CD4-positive, alpha-beta T cell treated with Interleukin-4 for 1 hour (primary cell): ENCODE data around the gene KCNB1.

ENCODE experiments used
- DNase-seq, 2 donors: peaks; one replicate each; pipeline ENCODE4 v3.0.0-alpha.2; 2020 to 2022

The KCNB1 gene

DNA sequence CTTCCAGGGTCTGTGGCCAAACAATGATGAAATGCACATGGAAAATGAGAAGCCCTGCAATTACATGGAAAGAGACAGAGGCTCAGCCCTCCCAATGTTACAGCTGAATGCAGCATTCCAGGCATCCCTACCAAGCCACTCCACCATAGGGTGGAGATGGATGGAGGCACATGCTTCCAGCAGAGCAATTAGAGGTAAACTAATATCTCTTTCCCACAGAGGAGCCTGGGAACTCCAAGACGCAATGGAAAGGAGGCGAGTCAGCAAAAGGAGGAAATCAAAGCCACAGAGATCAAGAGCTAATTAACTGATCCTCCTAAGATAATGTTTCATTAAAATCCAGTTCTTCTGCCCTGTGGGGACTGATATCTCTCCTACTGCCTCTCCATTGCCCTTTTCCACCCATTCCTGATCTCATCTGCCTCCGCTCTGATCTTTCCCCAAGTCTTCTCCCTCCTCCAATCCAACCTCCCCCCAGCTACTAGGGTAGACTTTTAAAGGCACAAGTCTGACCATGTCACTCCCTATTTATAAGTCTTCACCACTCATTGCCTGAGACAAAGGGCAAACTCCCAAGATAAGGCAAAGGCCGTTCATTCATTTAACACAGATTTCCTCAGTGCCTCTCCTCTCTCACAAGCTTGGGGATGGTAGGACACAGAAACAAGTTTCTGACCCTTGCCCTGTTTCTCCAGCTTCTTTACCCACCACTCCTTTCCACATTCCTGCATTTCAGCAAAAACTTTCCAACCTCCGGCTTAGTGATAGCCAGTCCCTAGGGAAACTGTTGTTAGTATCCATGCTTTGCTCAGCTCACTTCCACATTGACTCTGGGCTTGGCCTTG, 14.3 kb upstream of the KCNB1 start:
- no peak for DNase-seq

DNA sequence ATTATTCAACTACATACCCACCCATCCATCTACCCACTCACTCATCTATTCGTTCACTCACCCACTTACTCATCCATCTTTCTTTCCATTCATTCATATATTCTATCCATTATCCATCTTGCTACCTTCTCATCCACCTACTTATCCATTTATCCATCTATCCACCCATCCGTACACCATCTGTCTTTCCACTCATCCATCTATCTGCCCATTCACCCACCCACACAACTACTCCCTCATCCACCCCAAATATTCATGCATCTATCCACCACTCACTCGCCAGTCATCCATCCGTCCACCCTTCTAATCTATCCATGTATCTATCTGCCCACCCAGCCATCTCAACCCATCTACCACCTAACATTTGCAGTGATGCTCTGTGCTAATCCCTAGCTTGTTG, 13.6 kb upstream of the KCNB1 start:
- DNase-seq = no peak

DNA sequence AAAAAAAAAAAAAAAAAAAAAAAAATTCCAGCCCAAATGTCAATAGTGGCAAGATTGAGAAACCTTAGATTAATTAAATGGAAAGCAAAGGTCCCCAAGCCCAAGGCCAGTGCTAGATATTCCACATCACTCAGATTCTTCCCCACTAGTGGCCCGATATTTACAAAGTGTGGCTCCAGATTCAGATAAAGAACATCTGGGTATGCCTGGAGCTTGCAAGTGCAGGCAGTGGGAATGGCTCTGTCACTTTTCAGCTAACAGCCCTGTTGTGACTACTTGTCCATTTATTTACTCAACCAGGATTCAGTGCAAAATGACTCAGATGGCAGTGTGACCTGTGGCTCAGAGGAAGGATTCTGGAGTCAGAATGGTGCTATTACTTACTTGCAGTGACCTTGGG, 8.2 kb upstream of the KCNB1 start:
- no peak for DNase-seq

DNA sequence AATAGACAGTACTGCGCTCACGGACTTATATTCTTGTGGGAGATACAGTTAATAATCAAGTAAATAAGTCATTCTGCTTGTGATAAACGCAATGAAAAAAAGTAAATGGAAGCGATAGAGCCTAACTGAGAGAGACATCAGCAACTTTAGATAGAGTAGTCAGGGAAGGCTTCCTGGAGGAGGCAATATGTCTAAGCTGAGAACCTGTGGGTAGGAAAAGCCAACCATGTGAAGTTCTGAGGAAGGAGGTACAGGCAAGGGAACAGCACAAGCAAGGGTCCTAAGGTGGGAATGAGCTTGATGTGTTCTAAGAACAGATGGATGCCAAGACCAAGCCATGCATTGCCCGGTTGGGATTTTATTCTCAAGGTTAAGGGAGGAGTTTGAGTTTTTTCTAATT, 7.2 kb upstream of the KCNB1 start:
- DNase-seq = no peak

DNA sequence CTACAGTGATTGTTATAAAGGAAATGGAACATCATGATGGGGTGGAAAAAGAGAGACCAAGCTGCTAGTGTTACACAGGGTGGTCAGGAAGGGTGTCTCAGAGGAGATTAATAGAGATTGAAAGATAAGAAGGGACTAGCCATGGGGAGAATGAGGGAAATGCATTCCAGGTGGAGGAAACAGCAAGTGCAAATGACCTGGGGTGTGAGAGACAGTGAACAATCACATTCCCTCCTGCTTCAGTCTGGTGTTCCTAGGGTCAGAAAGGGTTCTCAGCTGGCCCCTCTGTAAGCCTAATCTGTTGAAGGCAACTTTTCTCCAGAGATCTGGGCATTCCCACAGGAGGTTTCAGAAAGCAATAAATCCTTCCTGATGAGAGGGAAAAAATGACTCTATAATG, 3.6 kb upstream of the KCNB1 start:
- DNase-seq = no peak

DNA sequence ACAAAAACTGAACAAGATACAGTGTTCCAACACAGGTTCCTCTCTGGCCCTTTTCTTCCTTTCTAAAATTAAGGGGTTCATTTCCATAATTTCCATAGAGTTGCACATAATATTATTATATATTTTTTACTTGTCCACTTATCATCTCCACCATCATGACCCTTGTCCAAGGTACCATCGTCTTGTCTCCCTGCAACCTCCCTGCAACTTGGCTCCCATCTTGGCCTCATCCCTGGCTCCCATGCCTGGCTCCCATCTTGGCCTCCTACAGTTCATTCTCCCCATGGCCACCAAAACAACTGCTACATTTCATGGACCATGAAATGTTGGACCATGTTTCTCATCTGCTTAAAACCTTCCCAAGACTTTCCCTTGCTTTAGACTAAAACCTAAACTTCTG, 3.1 kb upstream of the KCNB1 start:
- no peak for DNase-seq

DNA sequence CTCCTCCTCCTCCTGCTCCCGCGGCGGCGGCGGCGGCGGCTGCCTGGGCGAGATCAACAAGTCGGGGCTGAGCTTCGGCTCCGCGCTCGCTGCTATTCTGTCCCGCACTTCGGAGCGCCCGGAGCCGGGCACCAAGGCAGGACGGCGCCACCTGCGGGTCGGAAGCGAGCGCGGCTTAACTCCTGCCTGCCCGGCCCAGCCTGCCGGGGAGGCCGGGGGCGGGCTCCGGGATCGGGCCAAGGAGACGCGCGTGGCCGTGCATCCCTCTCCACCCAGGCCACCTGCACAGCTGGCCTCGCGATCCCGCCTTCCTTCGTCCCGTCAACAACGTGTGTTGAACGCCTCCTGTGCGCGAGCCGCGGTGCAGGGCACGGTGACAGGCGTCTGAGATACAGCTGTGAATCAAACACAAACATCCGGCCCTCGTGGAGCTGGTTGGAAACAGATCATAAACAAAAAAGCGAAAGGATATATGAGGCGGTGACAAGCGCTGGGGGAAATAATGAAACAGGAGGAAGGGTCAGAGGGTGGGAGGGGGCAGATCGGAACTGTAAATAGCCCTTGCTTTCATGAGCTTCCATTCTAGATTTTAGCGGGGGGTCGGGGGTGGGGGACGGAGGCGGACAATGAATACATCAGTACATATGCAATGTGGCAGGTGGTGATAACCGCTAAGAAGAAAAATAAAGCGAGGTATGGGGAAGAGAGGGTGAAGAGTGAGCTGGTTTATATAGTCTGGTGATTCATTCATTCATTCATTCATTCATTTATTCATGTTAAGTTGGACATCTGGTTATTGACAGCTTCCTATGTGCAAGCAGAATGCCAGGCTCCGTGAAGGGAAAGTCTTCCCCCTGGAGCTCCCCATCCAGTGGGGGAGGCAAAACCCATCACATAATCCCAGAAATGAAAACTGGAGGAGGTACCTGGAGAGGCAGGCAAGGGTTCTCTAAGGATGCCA, 2.0 kb upstream of the KCNB1 start:
- peak; percentile 32 to 44 for DNase-seq

DNA sequence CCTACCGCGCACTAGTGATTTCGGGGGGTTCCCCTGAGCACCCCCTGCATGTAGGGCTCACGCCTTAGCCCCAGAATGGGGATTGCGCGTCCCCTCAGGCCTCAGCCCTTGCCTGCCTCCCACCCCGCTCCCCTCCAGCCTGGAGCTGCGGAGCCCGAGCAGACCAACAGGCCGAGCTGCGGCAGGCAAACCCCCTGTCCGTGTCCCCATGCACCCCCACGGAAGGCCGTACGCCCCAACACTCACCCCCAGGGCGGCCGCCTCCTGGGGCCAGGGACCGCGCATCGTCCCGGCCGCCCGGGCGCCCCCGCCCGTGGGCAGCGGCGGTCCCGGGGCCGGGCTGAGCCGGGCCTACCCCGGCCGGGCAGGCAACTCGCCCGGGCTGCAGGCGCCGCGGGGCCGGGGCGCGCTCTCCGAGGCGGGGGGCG, 1.2 kb upstream of the KCNB1 start:
- DNase-seq = no peak

DNA sequence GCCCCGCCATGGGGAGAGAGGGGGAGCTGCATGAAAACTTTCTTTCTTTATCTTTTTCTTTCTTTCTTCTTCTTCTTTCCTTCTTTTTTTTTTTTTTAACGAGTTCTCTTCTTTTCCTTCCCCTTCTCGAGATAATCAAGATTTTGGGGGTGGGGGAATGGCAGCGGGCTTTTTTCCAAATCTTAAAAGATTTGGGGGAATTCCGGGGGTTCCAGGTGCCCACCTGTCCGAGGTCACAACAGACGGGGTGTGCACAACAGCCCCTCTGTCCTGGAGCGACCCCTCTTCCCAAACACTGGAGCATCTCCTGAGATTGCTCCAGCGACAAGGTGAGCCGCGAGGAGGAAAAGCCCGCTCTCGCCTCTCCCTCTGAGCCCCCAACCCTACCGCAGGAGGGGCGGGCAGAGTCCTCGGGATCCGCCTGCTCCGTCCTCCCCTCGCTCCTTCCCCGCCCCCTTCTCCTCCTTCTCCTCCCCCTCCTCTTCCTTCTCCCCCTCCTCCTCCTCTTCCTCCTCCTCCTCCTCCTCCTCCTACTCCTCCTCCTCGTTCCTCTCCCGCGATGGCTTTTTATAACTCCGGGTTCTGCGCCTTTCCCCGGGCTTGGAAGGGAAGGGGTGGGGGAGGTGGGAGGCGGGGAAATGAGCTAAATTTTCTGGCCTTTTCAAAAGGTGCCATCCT, 689 bp upstream of the KCNB1 start:
- no peak for DNase-seq

DNA sequence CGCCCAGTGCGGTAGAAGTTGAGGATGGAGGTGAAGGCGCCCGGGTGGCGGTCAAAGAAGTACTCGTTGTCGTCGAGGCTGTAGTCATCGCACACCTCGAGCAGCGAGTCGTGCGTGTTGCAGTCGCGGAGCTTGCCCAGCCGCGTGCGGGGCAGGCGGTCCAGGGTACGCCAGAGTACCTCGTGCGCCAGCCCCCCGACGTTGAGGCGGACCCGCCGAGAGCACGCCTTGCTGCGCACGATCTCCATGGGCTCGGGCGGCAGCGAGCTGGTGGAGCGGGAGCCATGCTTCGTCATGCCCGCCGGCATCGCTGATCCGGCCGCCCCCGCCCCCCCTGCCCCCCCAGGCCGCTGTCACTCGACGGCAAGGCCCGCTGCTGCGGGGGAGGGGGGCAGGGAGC, 295 bp downstream of the KCNB1 start:
- no peak for DNase-seq

DNA sequence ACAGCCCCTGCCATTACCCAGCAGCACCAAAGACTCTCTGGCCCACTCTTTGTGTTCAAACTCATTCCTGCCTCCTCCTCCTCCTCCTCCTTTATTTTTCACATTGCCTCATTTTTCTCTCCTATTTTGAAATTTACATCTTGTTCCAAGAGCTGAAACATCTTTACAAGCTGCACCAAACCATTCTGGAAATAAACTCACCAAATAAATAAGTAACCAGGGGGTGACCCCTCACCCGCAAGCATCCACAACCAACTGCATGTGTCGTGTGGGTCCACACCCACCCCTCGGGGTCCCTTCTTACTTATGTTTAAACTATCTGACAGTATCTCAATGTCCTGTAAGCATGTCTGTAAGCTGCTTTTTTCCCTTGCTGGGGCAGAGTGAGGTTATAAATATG, 1.4 kb downstream of the KCNB1 start:
- no peak for DNase-seq

DNA sequence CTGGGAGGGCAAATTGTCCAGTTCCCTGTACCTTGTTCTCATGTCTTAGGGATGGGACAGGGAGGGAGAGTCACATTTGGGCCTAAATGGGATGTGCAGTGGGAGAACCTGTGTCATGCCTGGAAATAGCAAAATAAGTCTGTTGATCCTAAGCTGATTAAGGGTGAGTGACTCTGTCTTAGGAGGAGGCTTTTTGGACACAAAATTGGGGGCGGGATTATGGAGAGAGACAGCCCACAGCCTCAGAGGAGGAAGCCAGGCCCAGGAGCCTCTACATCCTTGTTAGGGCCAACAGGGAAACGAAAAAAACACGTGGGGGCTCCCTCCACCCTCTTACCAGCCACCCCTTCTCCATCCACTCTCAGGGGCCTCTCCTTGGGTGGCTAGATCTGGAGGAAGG, 2.2 kb downstream of the KCNB1 start:
- no peak for DNase-seq

DNA sequence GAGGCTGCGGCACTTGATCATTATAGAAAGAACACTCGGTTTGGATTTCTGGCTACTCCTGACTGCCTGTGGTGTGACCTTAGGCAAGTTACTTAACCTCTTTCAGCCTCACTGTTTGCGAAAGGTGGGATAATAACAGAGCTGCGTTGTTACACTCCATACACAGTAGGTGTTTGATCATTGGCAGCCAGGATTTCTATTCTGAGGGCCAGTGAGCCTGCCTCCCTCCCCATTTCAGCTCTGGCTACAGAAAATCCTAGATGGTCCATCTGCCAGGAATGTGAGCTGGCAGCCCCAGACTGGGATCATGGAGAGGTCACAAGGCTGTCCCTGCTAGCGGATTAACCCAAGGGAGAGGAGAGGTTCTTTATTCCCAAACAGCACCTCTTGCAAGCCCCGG, 2.7 kb downstream of the KCNB1 start:
- DNase-seq = no peak

DNA sequence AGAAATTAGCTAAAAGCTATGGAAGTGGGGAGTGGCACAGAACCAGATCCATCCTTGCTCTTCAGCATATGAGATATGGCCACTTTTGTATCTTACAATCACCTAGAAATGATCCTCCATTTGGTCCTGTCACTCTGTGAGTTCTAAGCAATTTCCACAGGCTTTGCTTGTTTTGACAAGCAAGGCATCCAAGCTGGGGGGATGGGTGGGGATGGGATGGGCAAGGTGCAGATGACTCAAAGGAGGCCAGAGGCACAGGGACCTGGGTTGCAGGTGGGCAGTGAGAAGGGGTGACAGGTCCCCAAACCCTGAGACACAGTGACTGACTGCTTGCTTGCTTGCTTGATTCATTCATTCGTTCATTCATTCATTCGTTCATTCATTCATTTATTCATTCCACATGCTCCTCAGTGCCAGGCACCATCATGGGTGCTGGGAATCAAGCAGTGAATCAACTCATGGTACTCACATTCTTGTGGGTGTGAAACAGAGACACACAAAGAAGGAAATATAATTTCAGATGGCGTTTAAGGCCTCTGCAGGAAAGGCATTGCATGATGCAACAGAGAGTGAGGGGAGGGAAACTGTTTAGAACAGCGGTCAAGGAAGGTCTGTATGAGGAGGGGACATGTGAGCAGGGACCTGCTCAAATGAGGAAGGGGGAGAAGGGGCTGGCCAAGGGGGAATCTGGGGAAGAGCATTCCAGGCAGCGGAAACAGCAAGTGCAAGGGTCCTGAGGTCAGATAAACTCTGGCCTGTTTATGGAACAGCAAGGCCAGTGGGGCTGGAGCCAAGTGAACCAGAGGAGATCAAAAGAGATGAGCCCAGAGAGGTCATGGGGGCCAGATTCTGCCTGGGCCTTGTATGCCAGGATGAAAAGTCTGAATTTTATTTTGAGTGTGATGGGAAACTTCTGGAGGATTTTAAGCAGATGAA, 3.4 kb downstream of the KCNB1 start:
- DNase-seq = no peak

DNA sequence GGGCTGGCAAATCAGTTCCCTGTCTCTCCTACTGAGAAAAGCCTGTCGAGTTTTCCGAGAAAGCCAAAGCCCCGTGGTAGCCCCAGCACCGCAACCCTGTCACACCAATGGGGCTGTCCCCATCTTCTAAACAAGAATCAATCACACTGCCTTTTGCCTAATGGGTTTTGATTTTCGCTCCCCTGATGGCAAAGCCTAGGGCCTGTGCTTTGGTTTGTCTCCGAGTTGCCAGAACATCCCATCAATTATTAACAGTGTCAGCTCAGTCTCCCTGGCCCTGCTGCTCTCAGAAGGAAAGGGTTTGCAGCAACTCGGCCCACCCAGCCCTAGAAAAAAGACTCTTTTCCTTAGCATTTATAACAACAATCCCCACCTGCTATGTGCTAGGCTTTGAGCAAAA, 4.2 kb downstream of the KCNB1 start:
- DNase-seq = no peak

DNA sequence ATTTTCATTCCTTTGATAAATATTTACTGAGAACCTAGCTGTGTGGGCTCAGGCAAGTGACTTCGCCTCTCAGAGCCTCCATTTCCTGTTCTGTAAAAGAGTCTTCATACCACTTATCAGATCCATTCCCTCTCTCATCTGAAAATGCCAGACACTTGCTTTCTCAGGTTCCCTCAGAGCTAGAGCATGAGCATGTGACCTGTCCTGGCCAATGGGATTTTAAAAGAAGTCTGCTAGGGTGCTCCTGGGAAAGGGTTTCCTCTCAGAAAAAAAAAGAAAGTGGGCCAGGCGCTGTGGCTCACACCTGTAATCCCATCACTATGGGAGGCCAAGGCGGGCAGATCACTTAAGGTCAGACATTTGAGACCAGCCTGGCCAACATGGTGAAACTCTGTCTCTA, 5.3 kb downstream of the KCNB1 start:
- no peak for DNase-seq

DNA sequence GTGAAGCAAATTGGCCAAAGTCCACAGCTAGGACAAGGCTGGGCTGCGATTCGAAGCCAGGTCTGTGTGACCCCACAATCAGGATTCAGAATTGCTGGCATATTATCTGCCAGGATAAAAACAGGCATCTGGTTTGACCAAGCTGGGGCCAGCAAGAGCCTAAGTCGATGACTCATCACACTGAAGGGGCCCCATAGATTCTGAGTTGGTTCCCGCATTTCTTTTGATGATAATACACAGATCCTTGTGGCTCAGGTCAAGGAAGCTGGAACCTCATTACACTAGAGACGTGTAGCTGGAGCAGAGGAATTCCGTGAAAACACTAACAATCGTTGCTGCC, 6.5 kb downstream of the KCNB1 start:
- no peak for DNase-seq

DNA sequence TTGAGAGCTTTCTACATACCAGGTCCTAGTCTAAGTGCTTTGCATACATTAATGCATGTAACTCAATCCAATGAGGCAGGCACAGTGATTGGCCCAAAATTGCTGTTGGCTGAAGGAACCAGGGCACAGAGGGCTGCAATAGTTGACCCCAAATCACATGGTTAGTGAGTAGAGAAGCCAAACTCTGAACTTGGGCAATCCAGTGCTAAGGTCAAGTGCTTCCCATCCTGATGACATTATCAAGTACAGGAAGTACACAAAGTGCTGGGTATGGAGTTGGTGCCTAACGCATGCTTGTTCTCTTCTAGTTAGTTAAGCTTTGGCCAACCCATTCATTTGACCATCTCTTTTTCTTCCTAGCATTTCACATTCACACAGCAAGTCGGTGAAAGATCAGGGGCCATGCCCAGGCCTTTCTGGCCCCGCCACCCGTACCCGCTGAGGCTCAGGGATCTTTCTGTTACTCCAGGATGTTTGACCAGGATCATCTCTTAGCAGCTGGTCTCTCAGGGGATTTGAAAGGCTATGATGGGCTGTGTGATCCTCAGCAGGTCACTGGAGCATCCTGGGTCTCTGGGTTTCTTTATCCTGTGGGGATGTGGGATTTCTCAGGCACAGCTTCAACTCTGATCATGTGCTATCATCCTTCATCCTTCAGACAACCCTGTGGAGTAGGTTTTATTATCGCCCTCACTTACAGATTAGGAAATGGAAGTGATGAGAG, 7.0 kb downstream of the KCNB1 start:
- DNase-seq = no peak

DNA sequence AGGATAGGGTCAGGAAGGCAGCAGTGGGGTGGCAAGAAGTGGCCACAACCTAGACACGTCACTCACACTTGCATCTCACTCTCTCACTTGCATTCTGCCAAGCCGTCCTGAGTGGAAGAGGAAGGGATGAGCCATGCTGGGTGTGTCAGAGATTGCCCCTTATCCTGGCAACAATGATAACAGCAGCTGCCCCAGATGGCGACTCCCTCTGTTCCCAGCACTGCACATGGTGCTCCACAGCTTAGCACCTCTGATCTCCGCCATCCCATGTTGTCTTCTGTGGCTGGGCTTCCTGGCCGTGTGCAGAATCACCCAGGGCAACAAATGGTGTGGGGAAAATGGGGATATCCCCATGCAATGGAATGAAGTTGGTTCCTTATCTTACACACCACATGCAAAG, 11.1 kb downstream of the KCNB1 start:
- DNase-seq = no peak

DNA sequence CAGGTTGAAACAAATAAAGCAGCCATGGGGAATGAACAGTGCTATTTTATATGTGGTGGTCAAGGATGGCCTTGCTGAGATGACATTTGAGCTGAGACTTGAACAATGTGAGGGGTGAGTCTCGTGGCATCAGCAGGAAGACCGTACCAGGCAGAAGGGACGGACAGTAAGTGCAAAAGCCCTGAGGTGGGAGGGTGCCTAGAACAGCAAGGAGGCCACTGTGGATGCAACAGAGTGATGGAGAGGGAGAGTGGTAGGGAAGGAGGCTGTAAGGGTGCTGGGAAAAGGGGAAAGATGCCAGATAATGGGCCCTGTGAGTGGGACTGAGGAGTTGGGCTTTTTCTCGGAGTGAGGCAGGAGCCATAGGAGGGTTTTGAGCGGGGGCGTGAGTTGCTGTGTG, 11.5 kb downstream of the KCNB1 start:
- no peak for DNase-seq

DNA sequence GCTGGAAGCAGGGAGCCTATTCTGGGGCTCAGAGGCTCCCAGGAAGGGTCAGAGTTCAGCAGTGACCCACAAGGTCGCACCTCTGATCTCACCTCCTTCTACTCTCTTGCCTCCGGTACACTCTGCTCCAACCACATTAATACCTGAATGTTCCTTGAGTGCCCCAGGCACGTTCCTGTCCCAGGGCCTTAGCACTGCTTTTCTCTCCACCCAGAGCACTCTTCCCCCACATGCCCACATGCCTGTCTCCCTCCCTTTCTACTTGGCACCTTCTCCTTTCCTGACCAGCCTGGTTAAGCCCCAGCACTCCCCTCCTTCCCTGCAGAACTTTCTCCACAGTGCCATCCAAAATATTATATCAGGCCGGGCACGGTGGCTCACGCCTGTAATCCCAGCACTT, 13.4 kb downstream of the KCNB1 start:
- no peak for DNase-seq

DNA sequence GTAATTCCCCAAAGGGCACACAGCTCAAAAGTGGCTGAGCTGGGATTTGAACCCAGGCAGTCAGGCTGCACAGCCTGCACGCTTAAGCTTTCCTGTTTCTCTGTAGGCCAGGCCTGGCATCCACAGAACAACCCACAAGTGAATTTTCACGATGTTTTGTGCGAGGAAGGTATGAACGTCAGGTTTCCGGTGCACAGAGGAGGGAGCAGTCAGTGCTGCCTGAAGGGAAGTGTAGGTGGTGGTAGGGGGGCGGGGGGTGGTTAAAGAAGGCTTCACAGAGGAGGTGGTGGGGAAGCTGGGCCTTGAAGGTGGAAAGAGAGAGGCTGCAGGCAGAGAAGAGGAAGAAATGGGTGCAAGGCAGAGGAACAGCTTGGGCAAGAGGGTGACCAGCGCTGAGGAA, 14.1 kb downstream of the KCNB1 start:
- no peak for DNase-seq
